NCI-H748 (cell line): ENCODE measurements around the gene EIF6.

Source experiments
- DNase-seq: peaks from one replicate; lab custom pipeline; 2025; ENCODE audit not compliant: unreplicated experiment; lab: John Stamatoyannopoulos, UW

Gene EIF6

GRCh38 chr20:35280523-35280922, 4.0 kb downstream of the EIF6 start:
- no peak for DNase-seq

DNA sequence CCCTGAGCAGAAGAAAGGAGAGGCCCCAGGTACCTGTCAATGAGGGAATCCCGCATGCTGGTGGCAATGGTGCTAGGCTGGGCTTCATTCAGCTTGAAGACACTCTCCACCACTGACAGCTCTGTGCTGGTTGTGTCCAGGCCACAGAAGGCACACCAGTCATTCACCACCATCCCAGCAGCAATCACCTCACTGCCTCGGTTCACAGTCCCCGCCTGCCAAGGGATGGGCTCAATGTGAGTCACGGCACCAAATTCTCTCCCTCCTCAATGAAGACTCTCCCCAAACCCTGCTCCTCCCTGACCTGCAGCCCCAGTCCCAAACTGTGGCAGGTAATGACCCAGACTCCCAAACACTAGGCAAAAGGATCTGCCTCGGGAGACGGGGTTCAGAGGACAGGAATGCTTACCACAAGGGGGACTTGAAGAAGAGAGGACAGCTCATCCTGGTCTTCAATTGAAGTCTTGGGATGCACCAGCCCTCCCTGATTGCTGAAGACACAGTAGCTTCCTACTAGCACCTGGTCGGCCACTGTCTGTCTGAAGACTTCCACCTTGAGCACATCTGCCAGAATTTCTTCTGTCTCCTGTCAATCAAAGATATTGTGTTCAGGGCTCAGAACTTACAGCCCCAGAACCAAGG, 4.9 kb downstream of the EIF6 start:
- no peak for DNase-seq

DNA sequence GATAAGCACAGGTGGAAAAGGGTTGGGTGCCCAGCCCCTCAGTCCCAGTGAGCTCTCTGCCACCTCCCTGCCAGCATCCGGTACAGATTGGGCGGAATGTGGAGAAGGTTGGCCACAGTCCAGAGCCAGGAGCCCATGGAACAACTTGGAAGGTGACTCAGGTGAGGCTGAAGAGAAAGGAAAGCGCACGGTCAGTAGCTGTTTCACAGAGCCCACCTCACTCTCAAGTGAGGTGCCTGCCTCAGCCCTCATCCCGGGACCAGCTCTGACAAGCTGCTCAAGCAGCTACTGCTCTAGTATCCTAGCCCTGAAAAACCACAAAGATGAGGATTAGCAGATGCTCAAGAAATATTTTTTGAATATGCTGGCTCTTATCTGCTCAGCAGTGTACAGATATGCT, 5.5 kb downstream of the EIF6 start:
- DNase-seq: no peak

DNA sequence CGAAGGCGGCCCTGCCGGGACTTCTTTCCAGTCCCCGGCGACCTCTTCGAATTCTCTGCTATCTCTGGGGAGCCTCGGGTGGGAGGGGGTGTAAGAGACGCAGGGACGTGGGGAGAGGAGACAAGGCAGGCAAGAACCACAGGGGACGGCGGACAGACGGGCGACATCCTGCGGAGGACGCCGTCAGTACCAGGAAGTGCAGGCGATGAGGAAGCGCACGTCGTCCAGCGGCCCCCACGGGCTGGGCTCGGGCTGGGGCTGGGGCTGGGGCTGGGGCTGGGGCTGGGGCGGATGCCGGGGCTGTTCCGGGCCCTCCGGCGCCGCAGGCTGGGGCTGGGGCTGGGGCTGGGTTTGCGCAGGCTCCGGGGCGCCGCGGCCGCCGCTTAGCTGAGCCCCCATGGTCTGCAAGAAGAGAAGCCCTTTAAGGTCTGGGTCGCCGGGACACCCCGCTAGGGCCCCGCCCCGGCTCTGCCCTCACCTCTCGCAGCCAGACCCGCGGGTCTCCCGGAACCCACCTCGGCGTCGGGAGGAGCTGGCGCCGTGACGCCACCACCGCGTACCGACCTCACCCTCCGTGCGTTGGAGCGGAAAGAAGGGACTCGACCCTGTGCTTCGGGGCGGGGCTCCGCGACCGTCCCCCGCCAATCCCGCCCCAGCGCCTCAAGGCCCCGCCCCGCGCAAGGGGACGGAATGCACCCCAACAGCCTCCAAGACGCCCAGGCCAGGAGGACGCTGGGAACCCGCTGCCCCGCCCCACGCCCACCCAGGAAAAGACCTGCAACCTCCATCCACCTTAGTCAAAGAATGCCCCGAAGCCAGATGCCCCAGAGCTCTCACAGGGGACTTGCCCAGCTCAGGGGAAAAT, 6.8 kb downstream of the EIF6 start, which contains the start of gene MMP24OS:
Gene MMP24OS (minus strand): TSS at position 592 of the 865 bp plus-strand sequence. CDS start 193 bp downstream, at position 399.
- peak; percentile 94 for DNase-seq

DNA sequence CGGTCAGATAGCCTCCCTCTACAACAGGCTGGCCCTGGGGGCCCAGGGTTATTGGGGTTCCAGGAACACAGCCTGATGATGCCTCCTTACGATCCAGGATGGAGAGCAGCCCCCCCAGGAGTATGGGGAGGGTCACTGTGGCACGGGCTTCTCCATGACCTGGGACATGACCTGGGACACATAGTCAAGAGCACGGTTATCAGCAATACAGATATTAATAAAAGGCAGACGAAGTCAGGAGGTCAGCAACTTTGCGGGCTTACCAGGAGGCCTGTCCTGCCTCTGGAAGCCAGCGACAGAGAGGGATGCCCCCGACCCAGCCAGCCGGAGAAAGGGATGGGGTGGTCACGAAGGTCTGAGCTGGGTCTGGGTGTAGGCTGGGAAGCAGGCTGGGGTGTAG, 7.4 kb downstream of the EIF6 start:
- no peak for DNase-seq

DNA sequence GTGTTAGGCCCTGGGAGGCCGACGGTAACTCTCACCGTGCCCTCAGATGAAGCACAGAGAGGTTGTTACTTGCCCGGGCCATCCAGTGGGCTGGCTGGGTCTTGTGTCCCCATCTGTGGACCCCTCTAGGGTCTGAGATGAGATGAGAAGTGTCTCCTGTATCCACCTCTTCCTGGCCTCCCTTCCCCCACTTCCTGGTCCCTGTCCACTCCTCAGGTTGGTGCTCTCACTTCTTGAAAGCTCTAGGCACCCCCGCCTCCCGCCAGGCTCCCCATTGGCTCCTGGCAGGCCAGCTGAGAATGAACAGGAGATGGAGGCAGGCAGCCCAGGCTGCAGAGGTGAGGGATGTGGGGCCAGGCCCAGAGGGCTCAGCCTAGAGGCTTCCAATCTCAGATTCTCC, 8.2 kb downstream of the EIF6 start:
- DNase-seq: no peak

GRCh38 chr20:35275741-35276251, 8.8 kb downstream of the EIF6 start:
- no peak for DNase-seq

GRCh38 chr20:35274172-35275092, 10.1 kb downstream of the EIF6 start:
- no peak for DNase-seq

- no peak for DNase-seq
These were observed 11.0 kb downstream of the EIF6 start for GRCh38 chr20:35273449-35274171.

- DNase-seq: no peak
These were observed 12.7 kb downstream of the EIF6 start for GRCh38 chr20:35271904-35272303.

- no peak for DNase-seq
These were observed 13.3 kb downstream of the EIF6 start for GRCh38 chr20:35271073-35271882.

GRCh38 chr20:35270021-35270902, 14.3 kb downstream of the EIF6 start:
- no peak for DNase-seq

DNA sequence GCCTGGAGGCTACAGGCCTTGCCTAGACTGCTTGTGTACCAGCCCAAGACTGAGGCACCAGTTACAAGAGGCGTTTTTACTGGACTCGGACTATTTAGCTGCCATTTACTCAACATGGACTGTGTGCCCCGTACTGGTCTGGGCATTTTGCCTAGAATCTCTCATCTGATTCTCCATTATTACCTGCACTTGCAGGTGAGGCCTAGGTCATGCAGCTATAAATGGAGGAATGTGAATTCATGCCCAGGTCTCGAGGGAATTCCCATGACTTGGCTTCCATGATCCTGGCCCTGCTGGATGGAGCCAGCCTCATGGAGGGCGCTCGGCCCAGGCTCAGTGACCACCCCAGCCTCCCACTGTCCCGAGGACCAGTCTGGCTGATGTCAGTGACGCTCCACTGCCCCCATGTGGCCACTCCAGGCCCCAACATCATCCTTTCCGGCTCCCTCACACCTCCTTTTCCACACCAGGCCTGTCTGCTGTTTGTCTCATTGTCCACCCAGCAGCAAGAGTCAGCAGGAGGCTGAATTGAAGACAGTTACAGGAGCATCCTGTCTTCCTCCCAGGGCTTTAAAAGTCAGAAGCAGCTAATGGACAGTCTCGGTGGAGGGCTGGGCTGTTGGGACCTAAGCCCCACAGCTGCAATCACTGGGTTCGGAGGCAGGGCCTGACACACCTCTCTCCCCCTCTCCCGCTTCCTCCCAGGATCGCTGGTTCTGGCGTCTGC, 15.4 kb downstream of the EIF6 start:
- DNase-seq: peak; percentile 36

DNA sequence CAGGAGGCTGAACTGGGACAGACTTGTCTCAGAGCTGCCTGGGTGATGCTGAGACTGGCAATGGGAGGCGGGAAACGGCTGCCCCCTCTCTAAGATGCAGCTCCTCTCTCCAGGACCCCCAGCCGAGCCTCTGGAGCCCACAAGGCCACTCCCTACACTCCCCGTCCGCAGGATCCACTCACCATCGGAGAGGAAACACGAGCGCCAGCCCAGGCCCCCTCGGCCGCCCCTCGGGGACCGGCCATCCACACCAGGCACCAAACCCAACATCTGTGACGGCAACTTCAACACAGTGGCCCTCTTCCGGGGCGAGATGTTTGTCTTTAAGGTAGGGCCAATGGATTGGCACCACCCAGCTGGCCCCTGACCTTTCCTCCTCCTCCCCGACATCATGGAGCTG, 17.5 kb downstream of the EIF6 start:
- DNase-seq: no peak

GRCh38 chr20:35264755-35265154, 19.8 kb downstream of the EIF6 start:
- DNase-seq: no peak

DNA sequence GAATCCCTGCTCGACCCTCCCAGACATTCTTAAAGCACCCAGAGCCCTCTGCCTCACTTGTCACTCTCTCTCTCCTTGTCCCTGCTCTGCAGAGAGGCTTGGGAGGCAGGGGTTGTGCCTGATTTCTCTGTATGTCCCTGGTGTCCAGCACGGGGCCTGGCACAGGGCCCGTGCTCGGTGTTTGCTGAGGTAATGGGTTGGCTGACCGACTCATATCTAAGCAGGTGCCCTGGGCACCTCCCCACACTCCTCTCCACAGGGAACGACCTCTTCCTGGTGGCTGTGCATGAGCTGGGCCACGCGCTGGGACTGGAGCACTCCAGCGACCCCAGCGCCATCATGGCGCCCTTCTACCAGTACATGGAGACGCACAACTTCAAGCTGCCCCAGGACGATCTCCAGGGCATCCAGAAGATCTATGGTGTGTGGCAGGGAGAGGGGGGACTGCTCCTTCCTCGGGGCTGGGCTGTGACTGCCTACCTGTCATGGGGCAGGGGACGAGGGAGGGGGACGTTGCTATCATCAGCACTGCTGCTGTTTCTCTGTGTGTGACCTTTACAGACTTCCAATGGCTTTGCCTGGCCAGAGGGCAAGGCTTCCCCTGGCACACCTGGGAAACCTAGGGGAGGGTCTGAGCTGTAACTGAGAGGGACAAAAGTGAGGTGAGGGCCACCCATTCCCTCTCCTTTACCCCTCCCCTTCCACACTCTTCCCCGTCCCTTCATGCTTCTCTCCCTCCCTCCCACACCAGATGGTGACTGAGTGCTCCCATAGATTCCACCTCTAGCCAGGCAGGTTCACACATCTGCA, 20.8 kb downstream of the EIF6 start:
- DNase-seq: no peak
